HG02885 (cell line): ENCODE measurements around the gene C1QTNF1.
"Not testable (repeated sequence)": the region's sequence is repeated elsewhere in the genome, so short reads cannot be mapped to it uniquely, and the experiment has no call there.

Experiments used
- ATAC-seq: cut with Tn5 transposase; IDR thresholded peaks from one replicate; pipeline ENCODE4 v1.9.1; 2021; ENCODE audit warnings: mild to moderate bottlenecking; ENCODE audit not compliant: unreplicated experiment, poor library complexity

The C1QTNF1 gene

DNA sequence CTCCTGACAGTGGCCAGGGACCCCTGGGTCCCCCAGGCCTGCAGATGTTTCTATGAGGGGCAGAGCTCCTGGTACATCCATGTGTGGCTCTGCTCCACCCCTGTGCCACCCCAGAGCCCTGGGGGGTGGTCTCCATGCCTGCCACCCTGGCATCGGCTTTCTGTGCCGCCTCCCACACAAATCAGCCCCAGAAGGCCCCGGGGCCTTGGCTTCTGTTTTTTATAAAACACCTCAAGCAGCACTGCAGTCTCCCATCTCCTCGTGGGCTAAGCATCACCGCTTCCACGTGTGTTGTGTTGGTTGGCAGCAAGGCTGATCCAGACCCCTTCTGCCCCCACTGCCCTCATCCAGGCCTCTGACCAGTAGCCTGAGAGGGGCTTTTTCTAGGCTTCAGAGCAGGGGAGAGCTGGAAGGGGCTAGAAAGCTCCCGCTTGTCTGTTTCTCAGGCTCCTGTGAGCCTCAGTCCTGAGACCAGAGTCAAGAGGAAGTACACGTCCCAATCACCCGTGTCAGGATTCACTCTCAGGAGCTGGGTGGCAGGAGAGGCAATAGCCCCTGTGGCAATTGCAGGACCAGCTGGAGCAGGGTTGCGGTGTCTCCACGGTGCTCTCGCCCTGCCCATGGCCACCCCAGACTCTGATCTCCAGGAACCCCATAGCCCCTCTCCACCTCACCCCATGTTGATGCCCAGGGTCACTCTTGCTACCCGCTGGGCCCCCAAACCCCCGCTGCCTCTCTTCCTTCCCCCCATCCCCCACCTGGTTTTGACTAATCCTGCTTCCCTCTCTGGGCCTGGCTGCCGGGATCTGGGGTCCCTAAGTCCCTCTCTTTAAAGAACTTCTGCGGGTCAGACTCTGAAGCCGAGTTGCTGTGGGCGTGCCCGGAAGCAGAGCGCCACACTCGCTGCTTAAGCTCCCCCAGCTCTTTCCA is 25.1 kb downstream of the C1QTNF1 start:
- no peak for ATAC-seq

DNA sequence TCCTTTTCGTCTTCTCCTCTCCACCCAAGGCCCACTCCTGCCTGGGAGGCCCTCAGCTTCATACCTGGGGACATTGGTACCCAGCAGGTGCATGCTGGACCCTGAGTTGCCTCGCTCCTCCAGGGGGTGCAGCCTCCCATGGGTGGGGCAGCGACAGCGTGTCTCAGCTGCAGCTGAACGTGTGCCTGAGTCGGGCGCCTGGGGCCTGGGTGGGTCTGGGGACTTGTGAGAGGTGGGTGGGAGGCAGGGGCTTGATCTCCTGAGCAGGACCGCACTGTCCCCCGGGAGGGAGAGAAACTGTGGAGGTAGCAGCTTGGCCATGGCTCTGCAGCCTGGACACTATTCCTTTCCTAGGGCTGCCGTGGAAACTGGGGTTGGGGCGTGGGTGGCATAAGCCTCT is 25.9 kb downstream of the C1QTNF1 start:
- ATAC-seq: no peak

DNA sequence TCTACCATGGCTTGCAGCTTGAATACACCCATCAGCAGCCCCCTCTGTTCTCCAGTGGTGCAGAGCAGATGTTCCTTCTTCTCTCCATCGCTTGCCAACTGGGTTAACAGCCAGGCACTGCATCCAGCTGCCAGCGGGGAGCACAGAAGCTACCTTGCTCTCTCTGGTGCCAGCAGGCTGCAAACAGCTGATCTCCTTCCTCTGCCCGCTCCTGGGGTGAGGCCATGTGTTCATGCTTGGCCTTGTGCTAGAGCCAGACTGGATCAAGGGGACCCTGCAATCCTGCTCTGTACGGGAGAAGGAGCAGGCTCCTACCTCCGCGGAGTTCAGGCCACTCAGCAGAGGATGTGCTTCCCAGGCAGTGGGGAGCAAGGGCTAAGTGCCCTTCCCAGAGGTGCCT is 26.6 kb downstream of the C1QTNF1 start:
- no peak for ATAC-seq

- no peak for ATAC-seq
These were observed 27.3 kb downstream of the C1QTNF1 start for GRCh38 chr17:79051306-79051705.

- ATAC-seq: no peak
These were observed 28.2 kb downstream of the C1QTNF1 start for GRCh38 chr17:79052131-79052530.

DNA sequence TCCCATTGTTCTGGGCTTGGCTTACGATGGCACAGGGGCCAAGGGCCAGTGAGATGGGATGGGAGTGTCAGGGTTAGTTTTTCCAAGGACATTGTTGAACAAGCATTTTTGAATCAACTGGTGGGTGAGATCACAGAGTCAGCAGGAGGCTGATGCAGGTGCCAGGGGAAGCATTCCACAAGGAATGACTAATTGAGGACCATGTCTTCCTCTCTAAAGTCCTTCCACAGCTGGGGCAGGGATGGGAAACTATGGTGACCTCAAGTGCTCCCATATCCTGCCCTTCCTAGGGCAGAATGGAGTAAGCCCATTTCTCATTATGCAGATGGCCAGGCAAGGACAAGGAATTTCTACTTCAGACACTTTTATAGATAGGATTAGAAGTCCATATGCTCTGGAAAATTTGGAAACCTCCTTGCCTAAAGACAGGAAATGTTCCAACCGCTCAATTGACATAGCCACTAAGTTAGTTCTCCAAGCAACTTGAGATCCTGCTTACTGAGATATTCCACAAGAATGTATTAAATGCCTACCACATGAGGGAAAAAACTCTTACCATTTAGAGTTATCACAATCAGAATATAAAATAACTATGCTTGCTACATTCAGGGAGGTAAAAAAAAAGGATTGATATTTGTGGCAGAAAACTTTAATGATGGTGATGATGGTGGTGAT is 29.4 kb downstream of the C1QTNF1 start:
- ATAC-seq: no peak

DNA sequence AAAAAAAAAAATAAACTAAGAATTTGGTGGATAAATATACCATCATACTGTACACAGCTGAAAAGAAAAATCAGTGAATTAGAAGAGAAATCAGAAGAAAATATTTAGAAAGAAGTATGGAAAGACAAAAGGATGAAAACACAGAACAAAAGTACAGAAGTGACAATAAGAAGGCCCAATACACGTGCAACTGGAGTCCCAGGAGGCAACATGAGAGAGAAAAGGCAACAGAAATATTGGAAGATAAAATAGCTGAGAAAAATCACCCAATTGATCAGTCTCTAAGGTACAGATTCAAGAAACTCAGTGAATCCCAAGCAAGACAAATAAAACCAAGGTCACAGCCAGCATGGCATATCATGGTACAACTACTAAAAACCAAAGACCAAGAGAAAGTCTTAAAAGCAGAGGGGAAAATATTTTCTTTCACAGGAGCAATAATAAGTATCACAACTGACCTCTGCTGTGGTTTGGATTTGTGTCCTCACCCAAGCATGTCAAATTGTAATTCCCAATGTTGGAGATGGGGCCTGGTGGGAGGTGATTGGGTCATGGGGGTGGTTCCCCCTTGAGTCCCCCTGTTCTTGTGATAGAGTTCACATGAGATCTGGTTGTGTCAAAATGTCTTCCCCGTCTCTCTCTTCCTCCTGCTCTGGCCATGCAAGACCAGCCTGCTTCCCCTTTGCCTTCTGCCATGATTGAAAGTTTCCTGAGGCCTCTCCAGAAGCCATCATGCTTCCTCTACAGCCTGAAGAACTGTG is 30.4 kb downstream of the C1QTNF1 start:
- ATAC-seq: no peak

DNA sequence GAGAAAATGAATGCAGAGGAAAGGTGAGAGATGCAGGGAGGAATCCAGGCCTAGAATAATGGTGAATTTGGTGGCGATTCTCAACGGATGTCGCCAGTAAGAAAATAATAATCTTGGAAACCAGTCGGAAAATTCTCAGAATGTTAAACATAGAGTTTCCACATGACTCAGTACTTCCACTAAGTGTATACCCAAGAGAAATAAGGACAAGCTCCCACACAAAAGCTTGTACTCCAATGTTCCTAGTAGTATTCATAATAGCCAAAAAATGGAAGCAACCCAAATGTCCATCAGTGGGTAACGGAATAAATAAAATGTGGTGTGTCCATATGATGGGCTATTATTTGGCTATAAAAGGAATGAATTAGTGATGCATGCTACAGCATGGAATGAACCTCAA is 31.2 kb downstream of the C1QTNF1 start:
- ATAC-seq: no peak

DNA sequence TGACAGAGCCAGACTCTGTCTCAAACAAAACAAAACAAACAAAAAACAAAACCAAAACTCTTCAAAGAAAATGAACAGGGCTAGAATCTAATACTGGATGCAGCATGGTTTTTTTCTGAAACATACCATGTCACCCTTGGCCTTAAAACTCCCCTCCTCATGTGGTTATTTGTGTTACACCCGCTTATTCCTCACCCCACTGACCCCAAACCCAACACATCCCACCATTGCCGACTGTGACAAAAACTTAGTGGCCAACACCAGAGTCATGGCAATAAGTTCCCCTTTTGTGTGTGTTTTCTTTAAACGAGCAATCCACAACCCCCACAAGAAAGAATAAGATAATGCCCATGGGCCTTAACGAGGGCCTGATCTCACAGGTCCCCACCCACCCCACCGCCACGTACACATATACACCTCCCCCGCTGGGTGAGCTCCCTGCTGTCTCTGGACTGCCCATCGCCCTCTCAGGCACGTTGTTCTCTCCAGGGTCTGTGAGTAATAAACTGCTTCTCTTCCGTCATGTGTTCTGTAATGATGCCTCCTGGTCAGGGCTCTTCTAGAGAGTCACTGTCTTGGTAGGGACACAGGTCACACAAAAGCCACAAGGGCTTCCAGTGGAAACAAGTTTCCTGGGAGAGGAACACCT is 33.9 kb downstream of the C1QTNF1 start:
- ATAC-seq: no peak

- ATAC-seq: no peak
These were observed 38.7 kb downstream of the C1QTNF1 start for GRCh38 chr17:79062691-79063090.

- no peak for ATAC-seq
These were observed 40.1 kb downstream of the C1QTNF1 start for GRCh38 chr17:79064026-79064425.

- ATAC-seq: no peak
These were observed 41.2 kb downstream of the C1QTNF1 start for GRCh38 chr17:79065105-79065670.

DNA sequence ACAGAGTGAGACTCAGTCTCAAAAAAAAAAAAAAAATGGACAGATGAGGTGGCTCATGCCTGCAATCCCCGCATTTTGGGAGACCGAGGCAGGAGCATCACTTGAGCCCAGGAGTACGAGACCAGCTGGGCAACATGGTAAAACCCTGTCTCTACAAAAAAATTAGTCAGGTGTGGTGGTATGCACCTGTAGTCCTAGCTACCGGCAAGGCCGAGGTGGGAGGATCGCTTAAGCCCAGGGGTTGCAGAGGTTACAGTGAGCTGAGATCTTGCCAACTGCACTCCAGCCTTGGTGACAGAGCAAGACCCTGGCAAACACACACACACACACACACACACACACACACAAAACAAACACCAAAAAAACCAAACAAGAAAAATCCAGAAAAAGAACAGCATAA is 43.0 kb downstream of the C1QTNF1 start:
- no peak for ATAC-seq

GRCh38 chr17:79070266-79070880 is 46.4 kb downstream of the C1QTNF1 start:
- ATAC-seq: no peak

GRCh38 chr17:79071161-79071740 is 47.3 kb downstream of the C1QTNF1 start:
- no peak for ATAC-seq

DNA sequence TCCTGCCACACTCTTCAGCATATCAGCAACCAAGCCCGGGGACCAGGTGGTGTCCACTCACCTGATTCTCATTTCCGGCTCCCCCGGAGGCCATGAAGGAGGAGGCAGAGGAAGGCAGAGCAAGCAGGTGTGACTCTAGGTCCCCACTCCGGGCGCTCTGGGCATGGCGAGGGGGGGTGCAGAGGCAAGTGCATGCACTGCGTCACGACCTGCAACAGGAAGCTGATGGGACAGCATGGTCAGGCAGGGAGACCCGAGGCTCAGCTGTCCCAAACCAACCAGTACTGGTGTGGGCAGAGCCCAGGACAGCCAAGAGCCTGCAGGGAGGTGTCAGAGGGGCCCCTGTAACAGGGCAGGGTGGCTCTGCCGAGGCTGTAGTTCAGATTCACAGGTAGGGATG is 48.6 kb downstream of the C1QTNF1 start:
- ATAC-seq: no peak

DNA sequence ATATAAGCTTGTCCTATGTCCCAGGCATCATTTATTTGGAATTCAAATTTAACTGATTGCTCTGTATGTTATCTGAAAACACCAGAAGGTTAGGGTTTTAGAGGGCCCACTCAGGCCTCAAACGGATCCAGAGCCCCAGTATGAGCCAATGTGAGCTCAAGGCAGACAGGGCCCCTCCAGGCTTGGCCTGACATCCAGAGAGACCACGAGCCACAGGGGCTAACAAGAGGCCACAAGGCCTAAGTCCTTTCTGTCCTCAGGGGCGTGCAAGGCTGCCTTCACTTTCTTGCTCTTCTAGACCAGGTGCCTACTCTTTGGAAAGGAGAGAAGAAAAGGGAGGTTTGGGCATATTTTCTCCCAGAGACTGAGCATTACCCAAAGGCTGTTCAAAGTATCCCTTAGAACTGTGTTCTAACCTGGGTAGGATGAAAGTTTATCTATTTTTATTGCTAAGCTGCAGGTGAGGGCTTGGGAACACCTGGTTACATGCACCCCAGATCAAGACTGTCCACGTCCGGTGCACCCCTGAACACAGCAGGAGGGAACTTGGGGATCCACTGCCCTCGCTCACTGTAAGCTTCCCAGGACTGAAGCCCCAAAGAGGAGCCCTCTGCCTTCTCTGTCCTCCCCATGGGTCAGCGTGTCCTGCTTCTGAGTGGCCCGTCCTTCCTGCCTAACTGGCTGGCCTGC is 49.2 kb downstream of the C1QTNF1 start:
- ATAC-seq: no peak

DNA sequence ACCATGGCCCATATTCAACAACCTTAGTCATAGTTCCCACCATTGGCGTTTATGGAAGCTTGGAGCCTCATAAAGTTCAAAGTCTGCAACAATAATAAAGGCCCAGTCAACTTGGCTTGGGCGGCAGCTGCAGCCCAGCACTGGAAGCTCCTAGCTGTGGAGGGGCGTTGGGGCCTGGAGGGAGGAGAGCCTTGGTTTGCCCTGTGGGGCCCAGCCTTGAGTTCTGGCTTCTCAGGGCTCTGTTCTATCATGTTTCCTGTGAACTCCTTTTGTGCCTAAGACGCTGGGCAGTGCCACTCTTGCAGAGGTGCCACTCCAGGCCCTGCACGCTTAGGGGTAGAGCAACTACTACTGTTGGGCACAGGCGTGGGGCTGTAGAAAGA is 49.7 kb downstream of the C1QTNF1 start:
- ATAC-seq: no peak

GRCh38 chr17:79074121-79074648 is 50.2 kb downstream of the C1QTNF1 start:
- not testable (repeated sequence) for ATAC-seq
